PFSK-1 (cell line): ENCODE measurements around the gene INTS3.

Source experiments
- FOXP2 ChIP-seq: optimal IDR thresholded peaks from 2 replicates; pipeline ENCODE3; 2011; ENCODE audit warnings: borderline replicate concordance, control low read depth, inconsistent platforms; ENCODE audit not compliant: insufficient read depth; ENCODE audit errors: extremely low read length, extremely low read depth
- POLR2AphosphoS5 ChIP-seq: IDR thresholded peaks from 2 replicates; pipeline ENCODE4 v1.6.1; 2012; ENCODE audit warnings: low read depth, mild to moderate bottlenecking, control low read depth, low read length, moderate library complexity
- REST ChIP-seq, 2 experiments: IDR thresholded peaks; 2 replicates each; pipeline versions ENCODE4 v1.6.1 to v1.8.0; 2011 to 2012; ENCODE audit warnings: low read depth in 2 of 2, low read length in 2 of 2, control low read depth in 1 of 2, inconsistent platforms in 1 of 2, mild to moderate bottlenecking in 1 of 2, moderate library complexity in 1 of 2; ENCODE audit not compliant: insufficient read depth in 1 of 2
- SIN3A ChIP-seq: IDR thresholded peaks from 2 replicates; pipeline ENCODE4 v1.6.1; 2012; ENCODE audit warnings: mild to moderate bottlenecking, low read length, moderate library complexity, borderline replicate concordance; ENCODE audit not compliant: insufficient read depth
- TAF1 ChIP-seq: IDR thresholded peaks from 2 replicates; pipeline ENCODE4 v1.6.1; 2012; ENCODE audit warnings: low read length, control low read depth, borderline replicate concordance; ENCODE audit not compliant: insufficient read depth

- TF ChIP-seq POLR2AphosphoS5 (no peak), TAF1 (no peak), REST (IDR thresholded peaks at IDR 0.05; ENCODE audit: insufficient read depth in 1 of 2, low read depth in 2 of 2, low read length in 2 of 2) (no peak), SIN3A (no peak), FOXP2 (no peak)
Observed at GRCh38 chr1:153777648-153778047, 49.8 kb downstream of the INTS3 start.
